ENCODE results near the gene MAFB.

The MAFB gene

GRCh38 chr20:40704828-40705227, 15.8 kb upstream of the MAFB start:
- no peaks in the 10 kb centered on the region for H3K9me3 ChIP-seq (ENCODE audit: control insufficient read depth, low read length)
- H3K4me1 ChIP-seq (ENCODE audit: control insufficient read depth, insufficient read depth, low read length, poor library complexity, severe bottlenecking), result no peaks in the 10 kb centered on the region
- H3K27me3 ChIP-seq (replicated peaks; ENCODE audit: control insufficient read depth, insufficient read depth, low read length, poor library complexity, severe bottlenecking), result no peaks in the 10 kb centered on the region
- no peak overlapping the region for H3K4me3 ChIP-seq (ENCODE audit: insufficient read depth, low read depth, low read length, poor library complexity, severe bottlenecking)
- DNase-seq, result no peak
- no peaks in the 10 kb centered on the region for H3K36me3 ChIP-seq (ENCODE audit: control insufficient read depth, insufficient read depth, low read length)
- no peak overlapping the region for H3K27ac ChIP-seq (ENCODE audit: insufficient read depth, low read length, poor library complexity, severe bottlenecking)

GRCh38 chr20:40703975-40704530, 15.0 kb upstream of the MAFB start:
- Histone ChIP-seq H3K9me3 (ENCODE audit: control insufficient read depth, low read length) (no peaks in the 10 kb centered on the region), H3K4me3 (ENCODE audit: insufficient read depth, low read depth, low read length, poor library complexity, severe bottlenecking) (no peak overlapping the region), H3K27me3 (replicated peaks; ENCODE audit: control insufficient read depth, insufficient read depth, low read length, poor library complexity, severe bottlenecking) (no peaks in the 10 kb centered on the region), H3K36me3 (ENCODE audit: control insufficient read depth, insufficient read depth, low read length) (no peaks in the 10 kb centered on the region), H3K4me1 (ENCODE audit: control insufficient read depth, insufficient read depth, low read length, poor library complexity, severe bottlenecking) (no peaks in the 10 kb centered on the region), H3K27ac (ENCODE audit: insufficient read depth, low read length, poor library complexity, severe bottlenecking) (no peak overlapping the region)
- no peak for DNase-seq

- no peak for DNase-seq
- Histone ChIP-seq H3K27ac (ENCODE audit: insufficient read depth, low read length, poor library complexity, severe bottlenecking) (no peak overlapping the region), H3K9me3 (ENCODE audit: control insufficient read depth, low read length) (no peaks in the 10 kb centered on the region), H3K4me3 (ENCODE audit: insufficient read depth, low read depth, low read length, poor library complexity, severe bottlenecking) (no peak overlapping the region), H3K36me3 (ENCODE audit: control insufficient read depth, insufficient read depth, low read length) (no peaks in the 10 kb centered on the region), H3K4me1 (ENCODE audit: control insufficient read depth, insufficient read depth, low read length, poor library complexity, severe bottlenecking) (no peaks in the 10 kb centered on the region), H3K27me3 (replicated peaks; ENCODE audit: control insufficient read depth, insufficient read depth, low read length, poor library complexity, severe bottlenecking) (no peaks in the 10 kb centered on the region)
These were observed 13.5 kb upstream of the MAFB start for GRCh38 chr20:40702504-40702903.

GRCh38 chr20:40698744-40699143, 9.7 kb upstream of the MAFB start:
- Histone ChIP-seq H3K4me3 (ENCODE audit: insufficient read depth, low read depth, low read length, poor library complexity, severe bottlenecking) (no peak overlapping the region), H3K9me3 (ENCODE audit: control insufficient read depth, low read length) (no peaks in the 10 kb centered on the region), H3K27ac (ENCODE audit: insufficient read depth, low read length, poor library complexity, severe bottlenecking) (no peak overlapping the region), H3K36me3 (ENCODE audit: control insufficient read depth, insufficient read depth, low read length) (no peaks in the 10 kb centered on the region), H3K27me3 (replicated peaks; ENCODE audit: control insufficient read depth, insufficient read depth, low read length, poor library complexity, severe bottlenecking) (no peaks in the 10 kb centered on the region), H3K4me1 (ENCODE audit: control insufficient read depth, insufficient read depth, low read length, poor library complexity, severe bottlenecking) (no peaks in the 10 kb centered on the region)
- no peak for DNase-seq

- Histone ChIP-seq H3K27ac (ENCODE audit: insufficient read depth, low read length, poor library complexity, severe bottlenecking) (no peak overlapping the region), H3K4me1 (ENCODE audit: control insufficient read depth, insufficient read depth, low read length, poor library complexity, severe bottlenecking) (no peaks in the 10 kb centered on the region), H3K27me3 (replicated peaks; ENCODE audit: control insufficient read depth, insufficient read depth, low read length, poor library complexity, severe bottlenecking) (peaks cover 1% of the 10 kb centered on the region), H3K9me3 (ENCODE audit: control insufficient read depth, low read length) (no peaks in the 10 kb centered on the region), H3K4me3 (ENCODE audit: insufficient read depth, low read depth, low read length, poor library complexity, severe bottlenecking) (no peak overlapping the region), H3K36me3 (ENCODE audit: control insufficient read depth, insufficient read depth, low read length) (no peaks in the 10 kb centered on the region)
- DNase-seq, result no peak
These were observed 9.2 kb upstream of the MAFB start for GRCh38 chr20:40698281-40698680.

- no peaks in the 10 kb centered on the region for H3K9me3 ChIP-seq (ENCODE audit: control insufficient read depth, low read length)
- H3K4me1 ChIP-seq (ENCODE audit: control insufficient read depth, insufficient read depth, low read length, poor library complexity, severe bottlenecking), result no peaks in the 10 kb centered on the region
- no peaks in the 10 kb centered on the region for H3K36me3 ChIP-seq (ENCODE audit: control insufficient read depth, insufficient read depth, low read length)
- no peak overlapping the region for H3K27ac ChIP-seq (ENCODE audit: insufficient read depth, low read length, poor library complexity, severe bottlenecking)
- peaks cover 6% of the 10 kb centered on the region for H3K27me3 ChIP-seq (replicated peaks; ENCODE audit: control insufficient read depth, insufficient read depth, low read length, poor library complexity, severe bottlenecking)
- no peak for DNase-seq
- H3K4me3 ChIP-seq (ENCODE audit: insufficient read depth, low read depth, low read length, poor library complexity, severe bottlenecking), result no peak overlapping the region
These were observed 8.5 kb upstream of the MAFB start for GRCh38 chr20:40697541-40697940.

- peaks cover 27% of the 10 kb centered on the region for H3K27me3 ChIP-seq (replicated peaks; ENCODE audit: control insufficient read depth, insufficient read depth, low read length, poor library complexity, severe bottlenecking)
- no peaks in the 10 kb centered on the region for H3K36me3 ChIP-seq (ENCODE audit: control insufficient read depth, insufficient read depth, low read length)
- DNase-seq, result no peak
- no peak overlapping the region for H3K27ac ChIP-seq (ENCODE audit: insufficient read depth, low read length, poor library complexity, severe bottlenecking)
- no peaks in the 10 kb centered on the region for H3K9me3 ChIP-seq (ENCODE audit: control insufficient read depth, low read length)
- H3K4me3 ChIP-seq (ENCODE audit: insufficient read depth, low read depth, low read length, poor library complexity, severe bottlenecking), result no peak overlapping the region
- H3K4me1 ChIP-seq (ENCODE audit: control insufficient read depth, insufficient read depth, low read length, poor library complexity, severe bottlenecking), result peaks cover 3% of the 10 kb centered on the region
These were observed 6.2 kb upstream of the MAFB start for GRCh38 chr20:40695214-40695613.

GRCh38 chr20:40694246-40694645, 5.2 kb upstream of the MAFB start:
- Histone ChIP-seq H3K4me1 (ENCODE audit: control insufficient read depth, insufficient read depth, low read length, poor library complexity, severe bottlenecking) (peaks cover 10% of the 10 kb centered on the region), H3K27me3 (replicated peaks; ENCODE audit: control insufficient read depth, insufficient read depth, low read length, poor library complexity, severe bottlenecking) (peaks cover 31% of the 10 kb centered on the region)

GRCh38 chr20:40692240-40693011, 3.4 kb upstream of the MAFB start:
- no peak for DNase-seq
- no peak overlapping the region for H3K4me3 ChIP-seq (ENCODE audit: insufficient read depth, low read depth, low read length, poor library complexity, severe bottlenecking)
- no peak overlapping the region for H3K27ac ChIP-seq (ENCODE audit: insufficient read depth, low read length, poor library complexity, severe bottlenecking)
- no peaks in the 10 kb centered on the region for H3K9me3 ChIP-seq (ENCODE audit: control insufficient read depth, low read length)
- peaks cover 31% of the 10 kb centered on the region for H3K27me3 ChIP-seq (replicated peaks; ENCODE audit: control insufficient read depth, insufficient read depth, low read length, poor library complexity, severe bottlenecking)
- no peaks in the 10 kb centered on the region for H3K36me3 ChIP-seq (ENCODE audit: control insufficient read depth, insufficient read depth, low read length)
- H3K4me1 ChIP-seq (ENCODE audit: control insufficient read depth, insufficient read depth, low read length, poor library complexity, severe bottlenecking), result peaks cover 12% of the 10 kb centered on the region

More at GRCh38 chr20:40694246-40694645, 5.2 kb upstream of the MAFB start:
- no peaks in the 10 kb centered on the region for H3K9me3 ChIP-seq (ENCODE audit: control insufficient read depth, low read length)
- no peak overlapping the region for H3K27ac ChIP-seq (ENCODE audit: insufficient read depth, low read length, poor library complexity, severe bottlenecking)
- DNase-seq, result no peak
- no peaks in the 10 kb centered on the region for H3K36me3 ChIP-seq (ENCODE audit: control insufficient read depth, insufficient read depth, low read length)
- no peak overlapping the region for H3K4me3 ChIP-seq (ENCODE audit: insufficient read depth, low read depth, low read length, poor library complexity, severe bottlenecking)

- H3K4me1 ChIP-seq (ENCODE audit: control insufficient read depth, insufficient read depth, low read length, poor library complexity, severe bottlenecking), result peaks cover 16% of the 10 kb centered on the region
- H3K9me3 ChIP-seq (ENCODE audit: control insufficient read depth, low read length), result no peaks in the 10 kb centered on the region
- no peaks in the 10 kb centered on the region for H3K36me3 ChIP-seq (ENCODE audit: control insufficient read depth, insufficient read depth, low read length)
- no peak for DNase-seq
- peaks cover 31% of the 10 kb centered on the region for H3K27me3 ChIP-seq (replicated peaks; ENCODE audit: control insufficient read depth, insufficient read depth, low read length, poor library complexity, severe bottlenecking)
- no peak overlapping the region for H3K27ac ChIP-seq (ENCODE audit: insufficient read depth, low read length, poor library complexity, severe bottlenecking)
- H3K4me3 ChIP-seq (ENCODE audit: insufficient read depth, low read depth, low read length, poor library complexity, severe bottlenecking), result no peak overlapping the region
These were observed 2.7 kb upstream of the MAFB start for GRCh38 chr20:40691566-40692239.

Measured in effector memory CD4-positive, alpha-beta T cell (primary cell).